CMK (cell line): ENCODE measurements around the gene LSM3.

Source experiments
- DNase-seq: peaks from one replicate; pipeline ENCODE4 v3.0.0-alpha.2; 2010; ENCODE audit warnings: low read depth

The LSM3 gene

DNA sequence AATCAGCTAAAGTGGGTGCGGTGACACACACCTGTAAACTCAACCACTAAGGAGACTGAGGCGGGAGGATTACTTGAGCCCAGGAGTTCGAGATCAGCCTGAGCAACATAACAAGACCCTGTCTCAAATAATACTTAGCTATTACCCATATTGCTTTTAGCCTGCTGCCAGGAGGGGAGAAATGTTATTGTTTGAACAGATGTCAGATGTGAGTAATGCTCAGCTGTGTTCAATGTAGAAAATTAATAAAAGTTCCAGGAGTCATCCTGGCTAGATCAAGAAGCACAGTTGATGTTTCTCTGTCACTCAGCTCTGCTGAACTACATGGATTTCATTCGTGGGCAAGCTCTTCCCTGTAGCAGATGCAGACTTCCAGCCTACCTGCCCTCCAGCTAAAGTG, 22.2 kb downstream of the LSM3 start:
- DNase-seq: no peak

DNA sequence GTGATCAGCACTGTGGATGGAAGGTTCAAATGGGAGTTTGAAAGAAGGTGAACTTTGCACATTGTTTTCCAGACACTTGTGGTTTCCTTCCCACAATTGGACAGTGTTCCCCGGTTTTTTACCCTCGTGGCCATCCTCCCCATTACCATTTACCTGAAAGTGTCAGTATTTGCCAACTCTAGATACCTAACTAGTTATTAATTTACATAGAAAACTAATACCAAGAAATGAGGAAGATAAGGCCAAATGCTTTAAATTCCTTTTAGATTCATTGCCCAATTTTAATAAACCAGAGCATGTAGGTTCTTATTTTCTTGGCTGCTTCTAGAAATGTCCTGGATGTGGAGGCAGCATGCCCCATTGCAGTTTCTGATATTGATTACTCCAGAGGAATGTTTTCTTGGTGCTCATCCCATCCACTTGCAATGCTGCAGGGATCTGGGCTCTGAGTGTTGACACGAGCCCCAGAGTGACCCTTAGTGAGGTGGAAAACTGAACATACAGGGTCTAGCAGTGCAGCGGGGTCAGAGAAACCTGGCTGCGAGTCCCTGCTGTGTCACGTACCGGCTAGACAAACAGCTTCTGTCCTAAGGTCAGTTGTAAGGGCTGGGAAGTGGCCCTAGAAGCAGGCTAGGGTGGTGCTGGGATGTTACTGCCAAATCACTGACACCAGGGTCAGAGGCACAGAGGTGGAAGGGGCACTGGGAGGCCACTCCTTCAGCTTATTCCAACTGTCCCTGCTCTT, 23.5 kb downstream of the LSM3 start:
- DNase-seq: no peak

- DNase-seq: no peak
Observed at GRCh38 chr3:14202874-14203520, 24.4 kb downstream of the LSM3 start.

GRCh38 chr3:14203521-14204079, 25.0 kb downstream of the LSM3 start:
- peak; percentile 42 for DNase-seq

DNA sequence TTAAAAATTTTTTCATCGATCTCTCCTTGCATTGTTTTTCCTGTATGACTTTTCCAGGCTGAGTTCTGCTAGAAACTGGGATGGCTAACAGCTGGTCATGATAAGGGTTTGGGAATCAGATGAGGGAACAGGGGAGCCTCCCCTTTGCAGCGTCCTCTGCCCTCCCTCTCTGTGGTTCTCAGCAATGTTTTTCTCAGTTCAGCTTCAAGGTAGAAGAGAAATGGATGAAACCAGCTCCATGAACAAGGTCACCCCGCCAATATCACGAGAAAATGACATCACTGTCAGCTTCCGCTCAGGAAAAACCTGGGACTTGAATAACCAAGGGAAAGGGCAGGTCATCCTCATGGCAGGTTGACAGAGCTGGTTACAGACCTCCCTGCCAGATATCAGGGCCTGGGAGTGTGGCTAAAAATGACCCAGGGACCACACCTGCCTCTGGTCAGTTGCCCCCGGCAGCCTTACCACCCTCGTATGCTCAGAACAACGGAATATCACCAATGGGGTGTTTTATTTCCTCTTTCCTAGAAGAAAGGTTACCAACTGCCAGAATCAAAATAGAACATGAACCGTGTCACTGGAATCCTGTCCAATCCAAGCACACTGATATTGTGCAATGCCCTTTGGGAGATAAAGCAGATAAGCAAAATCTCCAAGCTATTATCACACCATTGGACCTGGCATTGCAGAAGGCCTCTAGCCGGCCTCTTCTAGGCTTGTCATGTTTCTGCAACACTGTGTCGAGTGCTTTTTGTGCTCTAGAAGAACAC, 26.1 kb downstream of the LSM3 start:
- DNase-seq: no peak

DNA sequence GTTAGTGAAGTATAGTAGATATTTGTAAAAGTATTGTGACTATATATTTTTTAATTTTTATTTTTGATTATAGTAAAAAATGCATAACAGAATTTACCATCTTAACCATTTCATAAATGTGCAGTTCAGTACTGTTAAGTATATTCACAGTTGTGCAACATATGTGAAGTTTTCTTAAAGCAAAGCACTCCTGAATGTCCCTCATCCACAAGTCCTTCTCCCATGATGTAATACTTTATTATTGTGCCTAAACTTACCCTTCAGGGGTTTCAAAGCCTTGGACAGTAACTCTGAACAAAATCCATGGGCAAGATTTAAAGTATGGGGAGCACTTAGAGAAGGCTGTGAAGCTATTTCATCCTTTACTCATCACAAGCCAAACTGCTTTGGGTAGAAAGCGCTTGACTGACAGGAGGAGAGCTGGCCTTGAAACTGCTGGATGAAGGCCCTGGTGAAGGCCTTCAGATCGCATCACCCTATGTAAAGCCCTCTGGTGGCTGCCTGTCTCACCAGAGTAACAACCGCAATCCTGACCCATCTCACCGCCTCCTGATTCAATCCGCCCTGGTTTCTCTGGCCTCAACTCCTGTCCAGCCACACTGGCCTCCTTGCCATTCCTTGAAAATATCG, 28.0 kb downstream of the LSM3 start:
- no peak for DNase-seq

- no peak for DNase-seq
Observed at GRCh38 chr3:14208168-14208567, 29.6 kb downstream of the LSM3 start.

- DNase-seq: no peak
Observed at GRCh38 chr3:14208977-14209394, 30.4 kb downstream of the LSM3 start.

DNA sequence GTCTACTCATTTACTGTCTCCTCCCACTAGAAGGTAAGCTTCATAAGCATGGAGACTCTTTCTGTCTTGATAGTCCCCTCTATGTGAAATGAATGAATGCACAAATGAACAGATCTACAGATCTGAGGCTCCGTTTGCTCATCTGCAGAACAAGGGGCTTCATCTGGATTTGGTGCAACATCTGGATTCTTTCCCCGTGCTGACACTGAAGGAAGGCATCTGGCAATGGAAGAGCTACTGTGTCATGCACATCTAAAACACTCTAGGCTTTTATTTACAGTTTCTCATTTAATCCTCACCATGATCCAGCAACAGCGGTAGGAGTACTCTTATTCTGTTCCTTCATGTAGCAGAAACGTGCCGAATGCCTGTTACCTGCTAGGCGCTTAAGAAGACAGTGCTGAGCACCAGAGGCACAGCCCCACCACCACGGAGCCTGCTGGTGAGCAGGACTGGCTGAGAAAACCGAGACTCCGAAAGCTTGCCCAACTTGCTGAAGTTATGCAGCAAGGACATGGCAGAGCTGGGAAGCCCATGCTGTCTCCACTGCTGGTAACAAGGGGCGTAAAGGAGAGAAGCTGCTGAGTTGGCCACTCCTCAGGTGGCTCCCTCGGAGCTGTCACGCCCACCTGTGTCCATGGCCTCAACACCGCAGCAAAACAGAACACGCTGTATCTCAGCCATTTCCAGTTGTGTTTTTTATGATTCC, 31.1 kb downstream of the LSM3 start:
- DNase-seq: no peak

DNA sequence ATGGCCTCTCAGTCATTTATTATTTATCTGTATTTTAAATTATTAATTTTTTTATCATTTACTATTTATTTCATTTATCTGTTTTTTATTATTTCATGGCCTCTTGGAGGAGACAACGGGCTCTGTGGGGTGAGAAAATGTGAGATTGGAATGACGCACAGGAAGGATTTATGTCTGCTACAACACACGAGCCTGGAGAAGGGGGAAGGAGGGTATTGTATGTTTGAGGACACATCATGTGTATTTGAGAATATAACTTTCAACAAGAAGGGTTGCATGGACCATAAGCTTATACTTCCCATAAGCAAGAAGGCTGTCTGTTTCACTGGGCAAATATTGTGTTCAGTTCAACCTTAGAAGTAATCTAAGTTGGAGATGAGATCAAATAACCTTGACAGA, 31.7 kb downstream of the LSM3 start:
- DNase-seq: no peak

- no peak for DNase-seq
Observed at GRCh38 chr3:14210843-14211594, 32.4 kb downstream of the LSM3 start.

GRCh38 chr3:14211621-14212020, 33.0 kb downstream of the LSM3 start:
- DNase-seq: no peak

DNA sequence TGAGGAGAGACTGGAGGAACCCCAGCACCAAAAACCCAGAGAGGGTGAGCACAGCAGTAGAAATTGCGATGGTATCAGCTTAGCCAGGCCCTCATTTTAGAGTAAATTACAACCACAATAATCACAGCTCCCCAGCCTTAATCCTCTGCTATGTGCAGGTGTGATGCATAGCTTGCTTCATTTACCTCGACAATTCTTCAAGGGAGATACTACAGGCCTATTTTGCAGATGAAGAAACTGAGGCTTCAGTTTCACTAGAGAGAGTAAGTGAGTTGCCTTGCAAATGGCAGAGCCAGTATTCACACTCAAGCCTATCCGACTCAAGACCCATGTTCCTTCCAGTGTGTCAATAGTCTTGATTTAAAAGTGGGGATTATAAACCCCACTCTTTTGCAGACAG, 33.4 kb downstream of the LSM3 start:
- no peak for DNase-seq

GRCh38 chr3:14213066-14213774, 34.6 kb downstream of the LSM3 start:
- DNase-seq: no peak

GRCh38 chr3:14214764-14215163, 36.1 kb downstream of the LSM3 start:
- no peak for DNase-seq

- no peak for DNase-seq
Observed at GRCh38 chr3:14216257-14217048, 37.8 kb downstream of the LSM3 start.

DNA sequence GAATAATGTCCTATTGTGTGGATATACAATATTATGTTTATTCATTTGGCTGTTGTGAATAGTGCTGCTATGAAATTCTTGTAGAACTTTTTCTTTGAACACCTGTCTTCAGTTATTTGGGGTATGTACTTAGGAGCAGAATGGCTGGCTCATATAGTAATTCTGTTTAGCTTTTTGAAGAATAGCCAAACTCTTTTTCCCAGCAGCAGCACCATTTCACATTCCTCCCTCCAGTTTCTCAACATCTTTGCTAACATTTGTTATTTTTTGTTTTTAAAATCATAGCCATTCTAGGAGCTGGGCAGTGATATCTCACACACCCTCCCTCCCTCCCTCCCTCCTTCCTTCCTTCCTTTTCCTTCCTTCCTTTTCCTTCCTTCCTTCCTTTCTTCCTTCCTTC, 39.7 kb downstream of the LSM3 start:
- DNase-seq: no peak

GRCh38 chr3:14220933-14221332, 42.3 kb downstream of the LSM3 start:
- no peak for DNase-seq

DNA sequence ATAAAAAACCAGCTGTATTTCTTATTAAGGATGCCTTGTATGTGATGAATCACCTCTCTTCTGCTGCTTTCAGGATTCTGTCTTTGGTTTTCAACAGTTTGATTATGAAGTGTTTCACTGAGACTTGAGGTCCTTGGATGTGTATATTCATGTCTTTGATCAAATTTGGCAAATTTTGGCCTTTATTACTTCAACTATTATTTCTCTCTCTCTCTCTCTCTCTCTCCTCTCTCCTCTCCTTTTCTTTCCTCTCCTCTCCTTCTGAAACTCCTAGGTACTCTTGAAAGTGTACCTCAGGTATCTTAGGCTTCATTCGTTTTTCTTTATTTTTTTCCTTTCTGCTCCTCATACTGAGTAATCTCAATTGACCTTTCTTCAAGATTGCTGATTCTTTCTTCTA, 43.3 kb downstream of the LSM3 start:
- no peak for DNase-seq
